CD4-positive, alpha-beta T cell treated with Interleukin-4 for 4 hours (primary cell): ENCODE results near the gene MS4A18.

Experiments
- DNase-seq: peaks from one replicate; pipeline ENCODE4 v3.0.0-alpha.2; 2020

Gene MS4A18

DNA sequence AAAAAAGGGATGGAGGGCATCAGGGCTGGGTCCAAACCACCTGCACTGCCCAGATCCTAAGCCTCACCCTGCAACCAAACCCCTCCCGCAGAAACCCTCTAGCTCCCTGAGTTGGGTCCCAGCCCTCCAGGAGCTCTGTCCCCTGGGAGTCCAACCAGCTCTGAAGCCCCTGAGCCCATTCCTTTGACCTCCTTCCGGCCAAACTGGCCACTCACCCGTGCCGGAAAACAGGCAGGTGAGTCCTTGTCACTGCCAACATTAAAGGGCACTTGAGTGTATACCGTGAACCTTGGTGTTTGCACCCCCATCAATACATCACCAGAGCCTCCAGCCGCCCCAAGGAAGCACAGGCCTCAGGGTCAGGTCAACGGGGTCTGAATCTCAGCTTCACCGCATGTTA, 43.7 kb downstream of the MS4A18 start:
- DNase-seq = no peak

DNA sequence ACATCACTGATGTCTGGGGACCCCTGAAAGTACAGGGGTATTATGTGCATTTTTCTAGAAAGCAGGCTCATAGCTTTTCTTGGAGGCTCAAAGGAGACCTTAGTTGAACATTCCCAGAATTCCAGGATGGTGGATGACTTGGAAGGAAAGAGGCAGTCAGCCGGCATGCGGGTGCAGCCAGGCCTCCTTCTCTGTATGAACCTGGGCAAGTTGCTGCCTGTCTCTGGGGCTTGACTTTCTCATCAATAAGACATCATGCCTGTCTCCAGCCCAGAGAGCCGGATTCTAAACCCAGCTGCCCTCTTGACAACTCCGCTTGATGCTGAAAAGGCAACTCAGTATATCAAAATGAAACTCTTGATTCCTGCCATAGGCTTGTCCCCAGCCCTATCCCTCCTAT, 44.8 kb downstream of the MS4A18 start:
- DNase-seq = no peak

DNA sequence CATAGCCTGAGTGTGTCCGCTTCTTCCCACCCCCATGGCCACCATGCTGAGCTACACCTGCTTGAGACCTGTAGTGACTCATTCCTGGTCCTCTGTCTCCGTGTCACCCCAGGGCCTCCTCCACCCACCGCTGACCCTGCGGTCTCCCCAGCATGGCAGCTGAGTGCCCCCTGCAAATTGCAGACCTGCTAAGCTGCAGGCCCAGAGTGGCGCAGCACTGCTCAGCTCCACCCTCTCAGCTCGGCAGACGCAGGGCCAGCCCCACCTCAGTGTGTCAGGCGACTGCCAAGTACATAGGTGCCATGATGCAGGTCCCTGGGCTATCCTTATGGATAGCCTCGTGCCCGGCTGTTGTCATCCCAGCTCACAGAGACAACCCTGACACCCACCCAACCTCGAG, 45.3 kb downstream of the MS4A18 start:
- DNase-seq = no peak

DNA sequence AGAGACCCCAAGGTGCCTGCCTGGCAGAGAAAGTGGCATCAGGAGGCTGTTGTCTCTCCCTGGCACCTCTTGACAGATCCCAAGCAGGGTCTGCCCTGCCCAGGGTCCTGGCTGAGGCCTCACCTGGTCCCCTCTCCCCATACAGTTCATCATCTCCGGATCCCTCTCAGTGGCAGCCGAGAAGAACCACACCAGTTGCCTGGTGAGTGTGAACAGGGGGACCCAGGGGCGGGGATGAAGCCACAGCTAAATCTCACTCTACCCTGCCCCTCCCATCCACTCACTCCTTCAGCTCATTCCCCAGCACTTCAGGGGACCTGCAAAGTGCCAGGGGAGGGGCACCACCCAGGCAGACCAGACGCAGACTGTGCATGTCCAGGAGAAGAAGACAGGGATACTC, 46.6 kb downstream of the MS4A18 start:
- no peak for DNase-seq

DNA sequence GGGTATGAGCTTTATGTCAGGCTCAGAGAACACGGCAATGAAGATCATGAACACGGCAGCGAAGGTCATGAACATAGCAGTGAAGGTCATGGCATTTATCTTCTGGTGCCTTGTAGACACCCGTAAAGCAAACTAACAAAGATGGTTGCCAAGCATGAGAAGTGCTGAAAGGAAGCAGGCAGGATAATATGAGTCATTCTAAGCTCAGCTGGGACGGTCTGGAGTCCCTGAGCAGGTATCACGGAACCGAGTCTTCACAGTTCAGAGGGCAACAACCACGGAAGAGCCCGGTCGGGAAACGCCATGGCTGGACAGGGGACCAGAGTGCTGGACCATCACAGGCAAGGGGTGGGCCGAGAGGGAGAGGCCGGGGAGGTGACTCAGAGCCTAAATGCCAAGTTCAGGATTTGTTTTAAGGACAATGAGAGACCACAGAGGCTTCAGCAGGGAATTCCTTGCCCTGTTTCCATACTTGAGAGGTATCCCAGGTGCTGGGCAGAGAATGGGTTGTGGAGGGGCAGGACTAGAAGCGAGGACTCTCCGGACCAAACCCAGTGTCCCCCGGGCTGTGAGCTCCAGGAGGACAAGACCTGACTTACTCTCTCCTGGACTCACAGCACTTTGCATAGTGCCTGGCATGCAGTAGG, 47.5 kb downstream of the MS4A18 start:
- DNase-seq = no peak

DNA sequence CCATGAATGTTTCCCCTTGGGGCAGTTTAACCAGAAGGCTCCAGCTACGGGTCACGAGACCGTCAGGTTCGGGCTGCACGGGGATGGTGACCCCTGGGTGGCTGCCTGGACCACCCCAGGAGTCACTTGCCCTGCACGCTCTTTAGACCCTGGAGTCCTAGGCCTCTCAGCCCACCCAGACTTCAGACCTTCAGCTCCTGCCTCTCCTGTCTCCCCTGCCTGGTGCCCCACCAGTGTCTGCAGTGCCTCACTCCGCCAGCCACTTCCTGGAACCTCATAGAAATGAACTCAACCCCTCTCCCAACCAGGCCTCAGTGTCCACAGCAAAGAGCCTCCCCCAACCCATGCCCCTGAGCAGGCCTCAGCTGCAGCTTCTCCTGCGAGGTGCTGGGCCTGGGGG, 48.1 kb downstream of the MS4A18 start:
- no peak for DNase-seq

DNA sequence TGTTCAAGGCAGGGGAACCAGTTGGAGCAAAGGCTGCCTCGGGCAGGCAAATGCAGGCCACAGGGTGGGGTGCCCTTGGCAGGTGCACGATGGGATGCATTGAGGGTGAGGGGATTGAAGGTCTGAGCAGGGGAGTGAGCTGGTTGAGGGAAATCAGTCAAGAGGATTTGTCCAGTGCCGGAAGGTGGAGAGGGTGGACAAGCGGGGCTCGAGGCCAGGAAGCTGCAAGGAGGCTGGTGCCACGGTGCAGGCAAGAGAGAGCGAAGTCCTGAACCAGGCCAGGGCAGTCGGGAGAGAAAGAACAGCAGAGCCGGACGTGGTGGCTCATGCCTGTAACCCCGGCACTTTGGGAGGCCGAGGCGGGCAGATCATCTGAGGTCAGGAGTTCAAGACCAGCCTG, 50.2 kb downstream of the MS4A18 start:
- no peak for DNase-seq

DNA sequence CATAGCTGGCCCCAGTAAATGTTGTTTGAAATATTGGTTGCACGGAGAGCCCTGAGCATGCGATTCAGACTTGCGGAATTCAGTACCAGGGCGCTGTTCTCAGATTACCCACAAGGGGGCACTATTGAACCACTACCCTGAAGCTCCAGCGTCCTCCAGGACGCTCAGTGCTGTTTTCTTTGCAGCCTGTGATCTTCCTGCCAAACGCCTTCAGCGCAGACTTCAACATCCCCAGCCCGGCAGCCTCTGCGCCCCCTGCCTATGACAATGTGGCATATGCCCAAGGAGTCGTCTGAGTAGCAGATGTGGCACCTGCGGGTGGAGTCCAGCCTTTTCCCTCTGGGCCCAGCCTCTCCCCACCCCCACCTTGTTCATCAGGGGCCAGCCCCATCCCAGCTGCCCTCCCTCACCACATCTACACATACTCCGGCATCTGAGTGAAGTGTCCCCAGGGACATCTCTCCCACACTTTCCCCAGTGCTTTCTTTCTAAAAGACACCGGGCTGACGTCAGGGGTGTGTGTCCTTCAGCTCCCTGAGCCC, 51.0 kb downstream of the MS4A18 start:
- DNase-seq = peak; percentile 70

DNA sequence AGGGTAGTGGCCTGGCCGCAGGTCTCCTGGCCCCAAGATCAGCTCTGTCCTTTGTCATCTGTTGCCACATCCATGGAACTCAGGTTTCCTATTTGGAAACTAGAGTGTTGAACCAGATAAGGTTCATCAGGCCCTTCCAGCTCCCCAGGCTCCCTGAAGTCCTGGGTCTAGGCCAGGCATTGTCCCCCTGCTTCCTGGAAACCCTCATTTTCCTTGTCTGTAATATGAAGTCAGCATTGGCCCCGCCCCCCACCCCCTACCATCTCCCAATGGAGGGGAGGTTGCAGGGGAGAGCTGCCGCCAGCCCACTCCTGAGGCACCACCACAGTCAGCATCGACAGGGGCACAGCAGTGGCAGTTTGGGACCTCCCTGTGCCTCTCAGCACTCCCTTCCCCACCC, 51.6 kb downstream of the MS4A18 start:
- no peak for DNase-seq

DNA sequence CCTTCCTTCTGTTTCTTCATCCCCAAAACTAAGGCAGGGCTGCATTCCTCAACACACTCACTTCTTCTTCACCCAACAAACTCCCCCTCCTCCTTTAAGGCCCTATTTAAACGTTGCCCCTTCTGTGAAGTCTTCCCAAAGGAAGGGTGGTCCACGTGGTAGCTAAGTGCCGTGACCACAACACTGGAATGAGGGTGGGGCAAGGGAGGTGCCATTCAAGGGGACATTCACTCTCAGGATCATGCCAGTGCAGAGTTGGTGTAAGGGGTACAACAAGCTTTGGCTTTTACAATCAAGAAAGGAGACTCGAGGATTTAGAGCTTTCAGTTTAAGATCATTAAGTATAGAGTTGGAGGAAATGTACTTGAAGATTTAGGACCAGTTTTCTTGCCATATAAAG, 52.6 kb downstream of the MS4A18 start:
- no peak for DNase-seq

DNA sequence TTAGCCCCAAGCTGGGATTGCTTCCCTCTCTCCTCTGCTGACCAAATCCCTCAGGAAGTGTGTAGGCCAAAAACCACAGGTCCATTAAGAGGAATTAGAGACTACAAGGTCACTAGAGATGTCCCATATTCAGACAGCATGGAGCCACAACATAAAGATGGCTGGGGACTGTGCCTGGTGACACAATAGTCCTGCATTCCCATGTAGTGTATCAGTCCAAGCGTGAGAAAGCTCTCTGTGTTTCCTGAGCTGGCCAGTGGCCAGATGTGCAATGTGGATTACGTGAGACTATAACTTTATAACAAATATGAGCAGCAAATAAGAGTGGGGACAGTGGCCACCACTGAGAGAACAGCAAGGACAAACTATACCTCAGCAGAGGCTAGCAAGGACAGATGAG, 53.1 kb downstream of the MS4A18 start:
- DNase-seq = no peak

DNA sequence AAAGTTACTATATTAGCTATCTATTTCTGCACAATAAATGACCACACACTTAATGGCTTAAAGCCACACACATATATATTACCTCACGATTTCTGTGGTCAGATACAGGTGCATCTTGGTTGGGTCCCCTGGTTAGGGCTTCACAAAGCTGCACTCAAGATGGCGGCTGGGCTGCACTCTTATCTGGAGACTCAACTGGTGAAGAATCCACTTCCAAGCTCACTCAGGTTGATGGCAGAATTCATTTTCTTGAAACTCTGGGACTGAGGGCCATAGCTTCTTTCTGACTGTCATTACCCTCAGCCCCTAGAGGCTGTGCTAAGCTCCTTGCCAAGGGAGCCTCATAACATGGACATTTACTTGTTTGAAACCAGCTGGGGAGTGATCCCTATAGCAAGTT, 55.5 kb downstream of the MS4A18 start:
- DNase-seq = no peak

DNA sequence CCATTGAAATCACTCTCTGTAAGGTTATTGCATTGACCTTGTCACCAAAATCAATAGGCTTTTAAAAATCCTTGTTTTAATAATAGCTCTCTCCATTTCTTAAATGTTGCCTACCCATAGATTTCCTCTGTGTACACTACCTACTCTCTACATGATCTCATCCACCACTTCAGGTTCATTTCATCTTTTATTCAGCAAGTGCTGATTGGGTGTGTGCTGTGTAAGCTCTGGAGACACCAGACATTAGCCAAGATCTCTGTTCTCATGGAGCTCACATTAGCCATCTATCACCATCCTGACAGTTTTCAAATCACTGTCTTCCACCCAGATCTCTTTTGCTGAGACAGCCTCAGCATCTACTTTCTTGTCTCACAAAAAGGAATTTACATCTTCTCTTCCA, 56.3 kb downstream of the MS4A18 start:
- no peak for DNase-seq

DNA sequence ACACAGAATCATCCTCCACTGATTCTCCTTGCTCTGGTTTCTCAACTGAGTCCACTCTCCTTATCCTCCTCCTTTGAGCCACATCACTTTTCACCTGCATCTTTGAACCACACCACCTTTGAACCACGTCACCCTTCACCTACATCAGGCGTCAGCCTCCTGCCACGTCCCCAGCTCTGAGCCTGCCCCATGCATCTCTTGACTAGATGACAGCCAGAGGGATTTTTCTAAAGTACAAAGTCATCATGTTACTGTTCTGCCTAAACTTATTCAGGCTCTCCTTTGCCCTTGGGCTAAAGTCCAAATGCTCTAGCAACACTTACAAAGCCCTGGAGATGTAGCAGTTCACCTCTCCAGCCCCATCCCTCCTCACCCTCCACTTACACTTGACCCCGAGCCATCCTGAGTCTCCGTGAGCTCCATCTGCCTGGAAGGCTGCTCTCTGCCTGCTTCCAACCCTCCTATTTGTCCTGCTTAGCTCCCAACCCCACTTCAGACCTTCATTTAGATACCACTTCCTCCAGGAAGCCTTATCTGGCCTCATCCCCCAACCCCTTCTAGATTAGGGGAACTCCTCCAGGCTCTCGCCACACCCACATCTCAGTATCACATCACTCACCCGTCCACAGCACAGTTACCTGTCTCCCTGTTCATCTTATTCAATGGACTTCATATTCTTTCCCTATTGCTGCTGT, 56.9 kb downstream of the MS4A18 start:
- no peak for DNase-seq

DNA sequence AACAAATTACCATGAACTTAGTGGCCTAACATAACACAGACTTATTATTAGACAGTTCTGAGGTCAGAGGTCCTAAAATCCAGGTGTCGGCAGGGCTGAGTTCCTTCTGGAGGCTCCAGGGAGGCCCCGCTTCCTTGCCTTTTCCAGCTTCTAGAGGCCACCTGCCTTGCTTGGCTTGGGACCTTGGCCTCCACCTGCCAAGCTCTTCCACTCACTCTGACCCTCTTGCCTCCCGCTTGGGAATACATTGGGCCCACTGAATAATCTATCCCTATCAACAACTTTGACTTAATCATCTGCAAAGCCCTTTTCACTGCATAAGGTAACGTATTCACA, 57.4 kb downstream of the MS4A18 start:
- DNase-seq = no peak

DNA sequence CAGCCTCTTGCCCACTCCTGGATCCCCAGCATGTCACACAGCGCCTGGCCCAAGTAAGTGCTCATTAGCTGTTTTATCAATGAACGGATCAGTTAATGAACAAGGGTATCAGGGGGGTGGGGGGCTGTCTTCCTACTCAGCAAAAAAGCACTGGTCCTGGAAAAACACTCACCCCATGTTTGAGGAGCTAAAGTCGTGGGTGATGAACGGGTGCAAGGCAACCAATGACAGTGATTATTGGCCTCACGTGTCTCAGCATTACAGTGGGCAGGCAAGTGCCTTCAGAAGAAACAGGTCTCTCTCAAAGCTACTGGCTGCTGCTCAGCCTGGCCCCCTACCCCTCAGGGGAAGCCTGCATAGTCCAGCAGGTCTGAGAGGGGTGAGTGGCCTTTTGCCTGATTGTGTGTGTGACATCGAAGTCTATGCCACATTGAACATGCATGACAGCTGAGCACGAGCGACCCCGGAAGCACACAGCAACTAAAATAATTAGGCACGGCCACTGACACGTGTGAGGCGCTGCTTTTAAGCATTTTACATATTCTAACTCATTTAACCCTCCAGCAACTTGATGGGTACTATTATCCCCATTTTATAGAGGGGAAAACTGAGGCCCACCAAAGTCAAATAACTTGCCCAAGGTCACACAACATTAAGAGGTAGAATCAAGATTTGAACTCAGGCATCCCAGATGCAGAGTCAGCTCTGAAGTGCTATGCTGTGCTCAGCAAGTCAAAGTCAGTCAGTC, 58.0 kb downstream of the MS4A18 start:
- DNase-seq = no peak

DNA sequence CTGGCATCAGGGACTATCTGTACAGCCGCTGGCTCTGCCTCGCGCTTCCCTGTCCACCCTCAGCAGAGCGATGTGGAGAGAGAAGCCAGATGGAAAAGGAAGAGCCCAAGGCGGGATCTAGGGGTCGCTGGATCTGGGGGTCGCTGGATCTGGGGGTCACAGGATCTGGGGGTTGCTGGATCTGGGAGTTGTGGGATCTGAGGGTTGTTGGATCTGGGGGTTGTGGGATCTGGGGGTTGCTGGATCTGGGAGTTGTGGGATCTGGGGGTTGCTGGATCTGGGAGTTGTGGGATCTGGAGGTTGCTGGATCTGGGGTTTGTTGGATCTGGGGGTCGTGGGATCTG, 58.6 kb downstream of the MS4A18 start:
- no peak for DNase-seq

DNA sequence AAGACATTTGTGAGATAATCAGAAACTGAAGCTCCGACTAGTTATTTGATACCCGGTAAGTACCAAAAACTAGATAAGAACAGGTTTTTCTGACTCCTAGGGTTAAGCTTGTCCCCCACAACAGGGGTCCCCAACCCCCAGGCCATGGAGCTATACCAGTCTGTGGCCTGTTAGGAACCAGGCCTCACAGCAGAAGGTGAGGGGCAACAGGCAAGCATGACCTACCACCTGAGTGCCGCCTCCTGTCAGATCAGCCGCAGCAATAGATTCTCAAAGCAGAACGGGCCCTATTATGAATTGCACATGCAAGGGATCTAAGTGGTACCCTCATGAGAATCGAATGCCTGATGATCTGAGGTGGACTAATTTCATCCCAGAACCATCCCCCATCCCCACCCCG, 59.4 kb downstream of the MS4A18 start:
- no peak for DNase-seq

DNA sequence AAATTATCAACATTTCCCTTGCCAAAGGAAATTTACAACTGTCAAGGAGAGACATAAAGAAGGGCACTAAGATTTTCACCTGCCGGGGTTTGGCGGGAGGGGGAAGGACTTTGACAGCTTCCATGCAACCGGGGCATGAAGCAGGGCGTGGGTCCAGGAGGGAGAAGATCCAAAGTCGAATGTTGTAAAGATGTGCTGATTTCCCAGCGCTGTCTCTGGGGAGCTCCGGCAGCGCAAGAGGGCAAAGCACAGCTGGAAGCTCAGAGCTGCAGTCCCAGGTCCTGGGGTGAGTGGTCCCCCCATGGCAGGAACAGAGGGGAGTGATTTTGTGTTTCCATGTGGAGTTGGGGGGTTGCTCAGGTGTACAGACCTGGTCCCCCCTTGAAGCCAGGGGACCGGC, 60.6 kb downstream of the MS4A18 start, which contains the start of gene MS4A10:
Gene MS4A10, plus strand, starts transcription at position 198 of the 400 bp plus-strand sequence. CDS start 5,003 bp downstream, outside the sequence.
- DNase-seq = no peak

DNA sequence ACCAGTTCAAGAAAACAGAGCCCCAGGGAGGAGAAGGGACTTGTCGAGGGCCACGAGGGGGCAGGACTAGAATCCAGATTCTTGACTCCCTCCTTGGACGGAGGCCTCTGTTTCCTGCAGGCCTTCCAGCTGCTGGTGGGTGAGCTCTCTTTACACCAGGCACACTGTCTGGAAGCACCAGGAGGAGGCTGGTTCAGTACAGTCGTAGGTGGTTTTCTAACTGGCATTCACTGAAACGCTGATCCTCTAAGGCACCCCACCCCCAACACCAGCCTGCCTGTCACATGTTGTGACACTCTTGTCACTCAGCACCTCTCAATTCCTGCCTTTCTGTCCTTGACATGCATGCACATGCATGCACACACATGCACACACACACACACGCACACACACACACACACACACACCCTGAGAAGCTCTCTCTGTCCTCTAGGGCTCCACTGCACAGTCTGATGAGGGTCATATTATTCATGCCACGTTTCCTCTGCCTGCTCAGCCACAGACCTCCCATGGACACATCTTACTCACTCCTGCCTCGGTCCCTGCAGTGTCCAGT, 61.4 kb downstream of the MS4A18 start:
- DNase-seq = no peak

DNA sequence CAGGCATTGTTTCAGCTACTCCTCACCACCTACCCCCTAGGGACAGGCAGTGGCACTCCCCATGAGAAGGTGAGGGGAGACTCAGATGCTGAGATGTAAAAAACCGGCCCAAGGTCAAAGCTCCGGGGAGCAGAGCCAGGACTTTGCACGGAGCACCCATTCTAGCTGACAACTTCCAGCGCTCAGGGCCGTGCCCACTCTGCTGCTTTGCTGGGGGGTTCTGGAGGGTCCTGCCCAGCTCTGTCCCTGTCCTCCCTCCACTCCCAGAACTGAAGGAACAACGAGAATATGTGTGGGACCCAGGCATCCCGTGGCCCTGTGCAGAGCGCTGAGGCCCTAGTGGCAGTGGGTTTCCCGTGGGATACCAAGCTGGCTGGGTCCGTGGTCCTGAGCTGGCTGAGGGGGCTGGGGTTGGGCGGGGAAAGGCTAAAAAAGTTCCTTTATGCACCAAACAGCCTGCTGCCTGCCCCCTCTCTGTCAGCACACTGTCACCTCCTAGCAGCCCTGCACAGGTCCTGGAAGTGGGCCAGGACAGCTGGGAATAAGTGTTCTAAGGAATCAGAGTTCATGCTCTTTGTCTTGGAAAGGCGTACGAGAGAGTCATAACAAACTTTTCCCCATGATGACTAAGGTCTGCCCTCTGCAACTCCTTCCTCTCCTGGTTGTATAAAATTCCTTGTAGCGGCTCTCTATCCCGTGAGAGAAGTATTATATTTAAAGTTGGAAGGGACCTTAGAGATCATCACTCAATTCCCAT, 62.5 kb downstream of the MS4A18 start:
- no peak for DNase-seq

DNA sequence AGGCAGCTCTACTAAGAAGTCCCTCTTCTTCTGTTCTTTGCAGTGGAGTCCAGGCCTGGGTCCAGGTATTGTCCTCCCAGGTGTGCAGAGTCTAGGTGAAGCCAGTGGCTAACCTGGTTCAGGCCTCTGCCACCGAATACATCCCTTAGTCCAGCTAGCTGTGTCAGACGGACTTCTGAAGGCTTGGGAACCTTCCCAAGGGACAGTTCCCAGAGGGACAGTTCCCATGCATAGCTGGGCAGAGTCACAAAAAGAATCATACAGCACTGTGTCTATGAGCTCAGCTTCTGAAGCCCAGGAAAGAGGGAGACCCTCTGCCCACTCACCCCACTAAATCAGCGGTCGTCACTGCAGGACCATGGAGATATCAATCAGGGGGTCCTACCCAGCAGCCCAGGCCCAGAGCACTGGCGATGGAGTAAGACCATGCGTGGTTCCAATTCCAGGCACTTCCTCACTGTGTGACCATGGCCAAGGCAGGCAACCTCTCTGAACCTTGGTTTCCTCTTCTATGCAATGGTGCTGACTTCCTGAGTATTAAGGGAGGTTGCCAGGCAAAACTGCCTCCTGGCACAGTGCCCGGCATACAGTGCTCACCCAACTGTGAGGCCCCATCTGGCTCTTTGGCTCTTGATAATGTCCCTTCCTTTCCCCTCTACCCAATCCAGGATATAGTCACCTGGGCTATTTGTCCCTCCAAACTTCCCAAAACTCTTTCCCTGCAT, 64.0 kb downstream of the MS4A18 start:
- no peak for DNase-seq
